Urothelium cell line (cell line): Measurements from ENCODE around the gene RCSD1.

Source experiments
- DNase-seq: peaks from one replicate; pipeline ENCODE4 v3.0.0; 2011; ENCODE audit warnings: low spot score, mixed read lengths
- FAIRE-seq: peaks from 2 replicates; lab custom pipeline; 2011; peaks lifted over from hg19 to GRCh38; lab: Jason Lieb, UNC

RCSD1 gene

GRCh38 chr1:167663002-167663772 lies 33.2 kb downstream of the RCSD1 start:
- no peak for FAIRE-seq

GRCh38 chr1:167665469-167665868 lies 35.4 kb downstream of the RCSD1 start:
- DNase-seq (no peak), FAIRE-seq (no peak)

More at GRCh38 chr1:167663002-167663772, 33.2 kb downstream of the RCSD1 start:
- peak; percentile 72 for DNase-seq

- no peak for FAIRE-seq
- DNase-seq: peak; percentile 87
Observed at GRCh38 chr1:167666416-167666815, 36.4 kb downstream of the RCSD1 start.

- DNase-seq (no peak), FAIRE-seq (no peak)
Observed at GRCh38 chr1:167667536-167667935, 37.5 kb downstream of the RCSD1 start.

- FAIRE-seq (no peak), DNase-seq (no peak)
Observed at GRCh38 chr1:167668108-167668507, 38.1 kb downstream of the RCSD1 start.

- FAIRE-seq: no peak
- no peak for DNase-seq
Observed at GRCh38 chr1:167669209-167670124, 39.4 kb downstream of the RCSD1 start.

- no peak for FAIRE-seq
- no peak for DNase-seq
Observed at GRCh38 chr1:167670563-167670962, 40.5 kb downstream of the RCSD1 start.

- FAIRE-seq: no peak
- no peak for DNase-seq
Observed at GRCh38 chr1:167671727-167672511, 41.9 kb downstream of the RCSD1 start.

- DNase-seq: no peak
- FAIRE-seq: no peak
Observed at GRCh38 chr1:167672831-167673230, 42.8 kb downstream of the RCSD1 start.

- FAIRE-seq: no peak
Observed at GRCh38 chr1:167673265-167673664, 43.2 kb downstream of the RCSD1 start.

GRCh38 chr1:167674156-167674555 lies 44.1 kb downstream of the RCSD1 start:
- DNase-seq: no peak
- no peak for FAIRE-seq

More at GRCh38 chr1:167673265-167673664, 43.2 kb downstream of the RCSD1 start:
- no peak for DNase-seq

- FAIRE-seq: no peak
- DNase-seq: no peak
Observed at GRCh38 chr1:167675440-167675839, 45.4 kb downstream of the RCSD1 start.

- no peak for FAIRE-seq
- DNase-seq: no peak
Observed at GRCh38 chr1:167676205-167676915, 46.3 kb downstream of the RCSD1 start.

GRCh38 chr1:167676916-167677848 lies 47.1 kb downstream of the RCSD1 start:
- FAIRE-seq (no peak), DNase-seq (no peak)

GRCh38 chr1:167678422-167678821 lies 48.4 kb downstream of the RCSD1 start:
- no peak for FAIRE-seq

GRCh38 chr1:167678838-167679237 lies 48.8 kb downstream of the RCSD1 start:
- FAIRE-seq: no peak
- DNase-seq: no peak

More at GRCh38 chr1:167678422-167678821, 48.4 kb downstream of the RCSD1 start:
- DNase-seq: no peak

- DNase-seq: no peak
- FAIRE-seq: no peak
Observed at GRCh38 chr1:167679714-167680113, 49.7 kb downstream of the RCSD1 start.

GRCh38 chr1:167681024-167681423 lies 51.0 kb downstream of the RCSD1 start:
- DNase-seq (no peak), FAIRE-seq (no peak)

GRCh38 chr1:167681451-167682098 lies 51.5 kb downstream of the RCSD1 start:
- FAIRE-seq: no peak

More at GRCh38 chr1:167681451-167682098, 51.5 kb downstream of the RCSD1 start:
- no peak for DNase-seq
